Measurements from ENCODE around the gene BPIFB6.

- TF ChIP-seq GATA2 (IDR thresholded peaks at IDR 0.05; ENCODE audit: low read depth, low read length) = no peak
- no peak for TF ChIP-seq GATA3 (IDR thresholded peaks at IDR 0.05; ENCODE audit: low read depth, low read length)
Observed at GRCh38 chr20:32991792-32992641, 39.4 kb upstream of the BPIFB6 start.

Measured in SH-SY5Y (cell line).